Neural cell (in vitro differentiated cells): Measurements from ENCODE around the gene BRINP2. TPM values are rescaled to one million over a fixed set of nuclear protein-coding genes. Genes with fewer than 3 reads are reported as not detected.

Experiments used
- H2AFZ ChIP-seq: fragments of 200-600, 300-800 bp; sonication (generic), shearing (Covaris generic); 2 replicates; pipeline ENCODE4 v1.6.0; 2014; ENCODE audit warnings: low read depth, mild to moderate bottlenecking, antibody characterized with exemption, low read length, moderate library complexity
- H3F3A ChIP-seq: fragments of 200-600 bp; shearing (Covaris generic); 2 replicates; pipeline ENCODE4 v1.6.1; 2016; ENCODE audit warnings: mild to moderate bottlenecking, moderate library complexity, mixed read lengths, antibody characterized with exemption, low read length; ENCODE audit not compliant: insufficient read depth, poor library complexity, severe bottlenecking
- H3K27ac ChIP-seq: fragments of 200-600, 300-800 bp; sonication (generic), shearing (Covaris generic); 2 replicates; pipeline ENCODE4 v1.5.1; 2014; ENCODE audit warnings: mild to moderate bottlenecking, low read length, moderate library complexity
- H3K27me3 ChIP-seq: fragments of 300-800, 200-600 bp; sonication (generic), shearing (Covaris generic); 2 replicates; pipeline ENCODE4 v1.6.0; 2014; ENCODE audit warnings: mild to moderate bottlenecking, low read depth, low read length, moderate library complexity; ENCODE audit not compliant: insufficient read depth
- H3K36me3 ChIP-seq: fragments of 300-800, 200-600 bp; sonication (generic), shearing (Covaris generic); 2 replicates; pipeline ENCODE4 v1.5.1; 2014; ENCODE audit warnings: mild to moderate bottlenecking, antibody characterized with exemption, low read length, moderate library complexity; ENCODE audit not compliant: insufficient read depth
- H3K4me2 ChIP-seq: fragments of 300-800, 200-600 bp; sonication (generic), shearing (Covaris generic); 2 replicates; pipeline ENCODE4 v1.6.0; 2014; ENCODE audit warnings: mild to moderate bottlenecking, low read length
- H3K4me3 ChIP-seq: fragments of 300-800, 200-600 bp; sonication (generic), shearing (Covaris generic); 2 replicates; pipeline ENCODE4 v1.5.1; 2014; ENCODE audit warnings: mild to moderate bottlenecking, low read length, moderate library complexity
- H3K79me2 ChIP-seq: fragments of 200-600 bp; shearing (Covaris generic); replicated peaks from 2 replicates; pipeline ENCODE4 v1.6.0; 2014; ENCODE audit warnings: mild to moderate bottlenecking, low read length, moderate library complexity; ENCODE audit not compliant: insufficient read depth
- H3K9ac ChIP-seq: fragments of 300-800, 200-600 bp; sonication (generic), shearing (Covaris generic); 2 replicates; pipeline ENCODE4 v1.6.1; 2016; ENCODE audit warnings: mild to moderate bottlenecking, low read length, mixed read lengths
- H3K9me2 ChIP-seq: fragments of 200-600 bp; shearing (Covaris generic); 2 replicates; pipeline ENCODE4 v1.6.1; 2016; ENCODE audit warnings: mild to moderate bottlenecking, low read length, mixed read lengths; ENCODE audit not compliant: insufficient read depth
- H3K9me3 ChIP-seq: fragments of 200-600, 300-800 bp; sonication (generic), shearing (Covaris generic); 2 replicates; pipeline ENCODE4 v1.6.1; 2016; ENCODE audit warnings: mild to moderate bottlenecking, mixed run types, low read length, moderate library complexity, mixed read lengths
- H4K20me1 ChIP-seq: fragments of 200-600 bp; shearing (Covaris generic); 2 replicates; pipeline ENCODE4 v1.6.1; 2016; ENCODE audit warnings: mild to moderate bottlenecking, mixed run types; ENCODE audit not compliant: insufficient read depth
- EP300 ChIP-seq: fragments of 450-650 bp; conservative IDR thresholded peaks from 2 replicates; pipeline ENCODE4 v1.6.1; 2014; ENCODE audit warnings: antibody characterized with exemption, mild to moderate bottlenecking, moderate library complexity; ENCODE audit not compliant: poor library complexity, severe bottlenecking
- EZH2 ChIP-seq: fragments of 200-600, 300-800 bp; shearing (Covaris generic), sonication (generic); IDR thresholded peaks from 2 replicates; pipeline ENCODE4 v1.6.1; 2014; ENCODE audit warnings: antibody characterized with exemption, low read length, borderline replicate concordance, mild to moderate bottlenecking; ENCODE audit not compliant: insufficient read depth, poor library complexity, severe bottlenecking
- MXI1 ChIP-seq: fragments of 450-650 bp; conservative IDR thresholded peaks from 2 replicates; pipeline ENCODE4 v1.6.1; 2014; ENCODE audit warnings: antibody characterized with exemption, mild to moderate bottlenecking; ENCODE audit not compliant: poor library complexity, severe bottlenecking
- POLR2AphosphoS5 ChIP-seq: IDR thresholded peaks from 2 replicates; pipeline ENCODE4 v1.6.1; 2012
- RAD21 ChIP-seq: fragments of 450-650 bp; conservative IDR thresholded peaks from 2 replicates; pipeline ENCODE4 v1.6.1; 2014; ENCODE audit warnings: antibody characterized with exemption, mild to moderate bottlenecking, moderate library complexity
- SMC3 ChIP-seq: fragments of 450-650 bp; conservative IDR thresholded peaks from 2 replicates; pipeline ENCODE4 v1.6.1; 2014; ENCODE audit warnings: antibody characterized with exemption, mild to moderate bottlenecking, moderate library complexity; ENCODE audit not compliant: poor library complexity
- TAF1 ChIP-seq: IDR thresholded peaks from 2 replicates; pipeline ENCODE4 v1.6.1; 2012; ENCODE audit warnings: low read depth
- polyA plus RNA-seq: library from polyadenylated mRNA; depleted of rRNA; stranded (reverse); fragments of >200 nt; gene quantifications from 2 replicates; pipeline ENCODE4 v1.2.3, GENCODE V29; 2014
- TF ChIP-seq, protein P1 (sequence below): IDR thresholded peaks from 2 replicates; pipeline ENCODE4 v1.6.1; 2012; ENCODE audit warnings: borderline replicate concordance
- TF ChIP-seq, protein P2 (sequence below): fragments of 450-650 bp; IDR thresholded peaks from 2 replicates; pipeline ENCODE4 v1.5.1; 2014; ENCODE audit warnings: antibody characterized with exemption, mild to moderate bottlenecking, moderate library complexity; ENCODE audit not compliant: poor library complexity, severe bottlenecking

Gene BRINP2
- polyA plus RNA-seq, 1 donor from 2014 or later = 12.9 TPM

DNA sequence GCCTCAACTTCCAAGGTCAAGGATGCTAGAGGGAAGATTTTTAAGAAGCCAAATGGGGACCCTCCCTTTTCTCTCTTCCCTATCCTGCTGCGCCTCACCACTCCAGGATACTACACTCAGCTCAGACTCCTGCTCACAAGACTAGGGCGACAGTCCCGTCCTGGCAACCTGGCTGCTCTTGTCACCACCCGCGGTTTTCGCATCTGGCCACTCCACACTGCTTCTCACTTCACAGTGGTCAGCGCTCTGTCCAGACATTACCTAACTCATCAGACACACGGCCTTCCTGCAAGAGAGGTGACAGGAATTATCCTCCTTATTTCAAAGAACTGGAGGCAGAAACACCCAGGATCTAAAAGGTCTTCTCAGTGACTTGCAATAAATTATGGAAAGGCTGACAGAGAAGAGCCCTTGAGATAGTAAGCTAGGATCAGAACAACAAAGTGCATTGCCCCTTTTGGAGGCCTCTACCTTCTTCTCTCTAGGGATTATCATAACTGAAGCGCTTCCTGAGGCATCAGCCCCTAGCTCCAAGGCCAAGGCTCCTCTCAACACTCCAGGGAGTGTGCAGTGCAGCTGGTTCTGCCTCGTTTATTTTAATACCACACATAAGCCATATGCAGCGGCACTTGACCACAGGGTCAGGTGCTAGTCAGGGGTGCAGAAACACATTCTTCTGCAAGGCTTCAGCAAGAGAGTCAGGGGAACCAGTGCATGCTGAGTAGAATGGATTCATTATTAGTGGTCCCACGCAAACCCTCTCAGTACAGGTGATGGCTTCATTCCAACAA, 48.1 kb upstream of the BRINP2 start:
- peaks cover 4% of the 10 kb centered on the region for H3K36me3 ChIP-seq
- H2AFZ ChIP-seq = no peak overlapping the region
- no peaks in the 10 kb centered on the region for H3K27me3 ChIP-seq
- no peak overlapping the region for H3K4me3 ChIP-seq
- H3K79me2 ChIP-seq = no peaks in the 10 kb centered on the region
- H3F3A ChIP-seq = no peaks in the 10 kb centered on the region
- no peak for TF ChIP-seq SMC3
- no peak for TF ChIP-seq EP300
- TF ChIP-seq RAD21 = no peak
- TF ChIP-seq, protein P1, sequence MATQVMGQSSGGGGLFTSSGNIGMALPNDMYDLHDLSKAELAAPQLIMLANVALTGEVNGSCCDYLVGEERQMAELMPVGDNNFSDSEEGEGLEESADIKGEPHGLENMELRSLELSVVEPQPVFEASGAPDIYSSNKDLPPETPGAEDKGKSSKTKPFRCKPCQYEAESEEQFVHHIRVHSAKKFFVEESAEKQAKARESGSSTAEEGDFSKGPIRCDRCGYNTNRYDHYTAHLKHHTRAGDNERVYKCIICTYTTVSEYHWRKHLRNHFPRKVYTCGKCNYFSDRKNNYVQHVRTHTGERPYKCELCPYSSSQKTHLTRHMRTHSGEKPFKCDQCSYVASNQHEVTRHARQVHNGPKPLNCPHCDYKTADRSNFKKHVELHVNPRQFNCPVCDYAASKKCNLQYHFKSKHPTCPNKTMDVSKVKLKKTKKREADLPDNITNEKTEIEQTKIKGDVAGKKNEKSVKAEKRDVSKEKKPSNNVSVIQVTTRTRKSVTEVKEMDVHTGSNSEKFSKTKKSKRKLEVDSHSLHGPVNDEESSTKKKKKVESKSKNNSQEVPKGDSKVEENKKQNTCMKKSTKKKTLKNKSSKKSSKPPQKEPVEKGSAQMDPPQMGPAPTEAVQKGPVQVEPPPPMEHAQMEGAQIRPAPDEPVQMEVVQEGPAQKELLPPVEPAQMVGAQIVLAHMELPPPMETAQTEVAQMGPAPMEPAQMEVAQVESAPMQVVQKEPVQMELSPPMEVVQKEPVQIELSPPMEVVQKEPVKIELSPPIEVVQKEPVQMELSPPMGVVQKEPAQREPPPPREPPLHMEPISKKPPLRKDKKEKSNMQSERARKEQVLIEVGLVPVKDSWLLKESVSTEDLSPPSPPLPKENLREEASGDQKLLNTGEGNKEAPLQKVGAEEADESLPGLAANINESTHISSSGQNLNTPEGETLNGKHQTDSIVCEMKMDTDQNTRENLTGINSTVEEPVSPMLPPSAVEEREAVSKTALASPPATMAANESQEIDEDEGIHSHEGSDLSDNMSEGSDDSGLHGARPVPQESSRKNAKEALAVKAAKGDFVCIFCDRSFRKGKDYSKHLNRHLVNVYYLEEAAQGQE = no peak
- TF ChIP-seq TAF1 = no peak
- no peak for TF ChIP-seq MXI1
- no peak for TF ChIP-seq EZH2
- TF ChIP-seq, protein P2, sequence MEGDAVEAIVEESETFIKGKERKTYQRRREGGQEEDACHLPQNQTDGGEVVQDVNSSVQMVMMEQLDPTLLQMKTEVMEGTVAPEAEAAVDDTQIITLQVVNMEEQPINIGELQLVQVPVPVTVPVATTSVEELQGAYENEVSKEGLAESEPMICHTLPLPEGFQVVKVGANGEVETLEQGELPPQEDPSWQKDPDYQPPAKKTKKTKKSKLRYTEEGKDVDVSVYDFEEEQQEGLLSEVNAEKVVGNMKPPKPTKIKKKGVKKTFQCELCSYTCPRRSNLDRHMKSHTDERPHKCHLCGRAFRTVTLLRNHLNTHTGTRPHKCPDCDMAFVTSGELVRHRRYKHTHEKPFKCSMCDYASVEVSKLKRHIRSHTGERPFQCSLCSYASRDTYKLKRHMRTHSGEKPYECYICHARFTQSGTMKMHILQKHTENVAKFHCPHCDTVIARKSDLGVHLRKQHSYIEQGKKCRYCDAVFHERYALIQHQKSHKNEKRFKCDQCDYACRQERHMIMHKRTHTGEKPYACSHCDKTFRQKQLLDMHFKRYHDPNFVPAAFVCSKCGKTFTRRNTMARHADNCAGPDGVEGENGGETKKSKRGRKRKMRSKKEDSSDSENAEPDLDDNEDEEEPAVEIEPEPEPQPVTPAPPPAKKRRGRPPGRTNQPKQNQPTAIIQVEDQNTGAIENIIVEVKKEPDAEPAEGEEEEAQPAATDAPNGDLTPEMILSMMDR = no peak
- no peaks in the 10 kb centered on the region for H3K9me2 ChIP-seq
- no peak overlapping the region for H3K27ac ChIP-seq
- no peak overlapping the region for H3K4me2 ChIP-seq
- no peaks in the 10 kb centered on the region for H3K9me3 ChIP-seq
- H3K9ac ChIP-seq = no peak overlapping the region
- no peaks in the 10 kb centered on the region for H4K20me1 ChIP-seq

DNA sequence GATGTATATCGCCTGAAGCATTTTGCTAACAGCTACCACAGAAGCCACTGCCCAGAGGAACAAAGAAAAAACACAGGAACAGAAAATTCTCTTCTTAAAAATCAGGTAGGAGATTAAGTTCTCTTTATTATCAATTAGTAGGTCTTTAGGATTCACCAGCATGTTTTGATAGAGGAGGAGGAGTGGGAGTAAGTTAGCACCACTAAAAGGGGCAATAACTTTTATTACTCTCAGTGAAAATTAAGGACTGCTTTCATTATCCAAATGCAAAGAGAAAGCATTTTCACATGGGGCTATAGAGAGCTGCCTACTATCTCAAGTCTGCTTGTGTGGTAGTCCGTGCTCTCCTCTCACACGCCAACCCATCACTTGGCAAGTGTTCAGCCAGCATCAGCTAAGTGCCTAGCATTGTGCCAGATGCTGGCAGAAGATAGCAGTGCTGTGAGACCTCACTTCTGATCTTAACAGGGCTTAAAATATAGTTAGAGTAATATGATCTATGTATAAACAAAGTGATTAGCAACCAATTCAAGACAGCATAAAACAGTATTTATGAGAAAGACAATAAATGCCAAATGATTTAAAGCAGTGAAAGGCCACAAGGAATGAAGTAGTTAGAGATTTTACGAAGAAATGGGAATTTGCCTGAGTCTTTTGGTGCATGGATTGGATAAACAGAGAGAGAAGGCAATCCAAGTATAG, 46.0 kb upstream of the BRINP2 start:
- H3K9me2 ChIP-seq = no peaks in the 10 kb centered on the region
- H3K36me3 ChIP-seq = peaks cover 10% of the 10 kb centered on the region
- no peak overlapping the region for H3K4me2 ChIP-seq
- no peak overlapping the region for H3K9ac ChIP-seq
- H3K27me3 ChIP-seq = no peaks in the 10 kb centered on the region
- H3K27ac ChIP-seq = no peak overlapping the region
- H2AFZ ChIP-seq = no peak overlapping the region
- no peaks in the 10 kb centered on the region for H4K20me1 ChIP-seq
- TF ChIP-seq, protein P2 = no peak
- TF ChIP-seq, protein P1 = no peak
- TF ChIP-seq MXI1 = no peak
- TF ChIP-seq RAD21 = no peak
- no peak for TF ChIP-seq EP300
- TF ChIP-seq EZH2 = no peak
- no peak for TF ChIP-seq POLR2AphosphoS5
- TF ChIP-seq SMC3 = no peak
- no peak for TF ChIP-seq TAF1
- H3F3A ChIP-seq = no peaks in the 10 kb centered on the region
- no peak overlapping the region for H3K4me3 ChIP-seq
- H3K9me3 ChIP-seq = no peaks in the 10 kb centered on the region
- H3K79me2 ChIP-seq = no peaks in the 10 kb centered on the region
